ENCODE data around the gene CFAP43.

GRCh38 chr10:104234934-104235333, 2.8 kb upstream of the CFAP43 start:
- no peak for TF ChIP-seq EZH2 (optimal IDR thresholded peaks at IDR 0.05; ENCODE audit: low read depth, low read length)
- TF ChIP-seq, protein P1, sequence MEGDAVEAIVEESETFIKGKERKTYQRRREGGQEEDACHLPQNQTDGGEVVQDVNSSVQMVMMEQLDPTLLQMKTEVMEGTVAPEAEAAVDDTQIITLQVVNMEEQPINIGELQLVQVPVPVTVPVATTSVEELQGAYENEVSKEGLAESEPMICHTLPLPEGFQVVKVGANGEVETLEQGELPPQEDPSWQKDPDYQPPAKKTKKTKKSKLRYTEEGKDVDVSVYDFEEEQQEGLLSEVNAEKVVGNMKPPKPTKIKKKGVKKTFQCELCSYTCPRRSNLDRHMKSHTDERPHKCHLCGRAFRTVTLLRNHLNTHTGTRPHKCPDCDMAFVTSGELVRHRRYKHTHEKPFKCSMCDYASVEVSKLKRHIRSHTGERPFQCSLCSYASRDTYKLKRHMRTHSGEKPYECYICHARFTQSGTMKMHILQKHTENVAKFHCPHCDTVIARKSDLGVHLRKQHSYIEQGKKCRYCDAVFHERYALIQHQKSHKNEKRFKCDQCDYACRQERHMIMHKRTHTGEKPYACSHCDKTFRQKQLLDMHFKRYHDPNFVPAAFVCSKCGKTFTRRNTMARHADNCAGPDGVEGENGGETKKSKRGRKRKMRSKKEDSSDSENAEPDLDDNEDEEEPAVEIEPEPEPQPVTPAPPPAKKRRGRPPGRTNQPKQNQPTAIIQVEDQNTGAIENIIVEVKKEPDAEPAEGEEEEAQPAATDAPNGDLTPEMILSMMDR (IDR thresholded peaks at IDR 0.05; ENCODE audit: low read length): no peak

Measured in MM.1S (cell line).